IPS DF 6.9 (cell line): ENCODE data around the gene ASAP3.

Source experiments
- DNase-seq: peaks from one replicate; pipeline ENCODE4 v3.0.0-alpha.2; 2013; ENCODE audit warnings: low read depth, low spot score
- H3K27ac ChIP-seq: one replicate; pipeline ENCODE4 v1.5.1; 2013; ENCODE audit warnings: low read length, control low read depth
- H3K27me3 ChIP-seq: 2 replicates; pipeline ENCODE4 v1.6.1; 2013; ENCODE audit warnings: mild to moderate bottlenecking, low read length; ENCODE audit not compliant: control insufficient read depth, insufficient read depth
- H3K36me3 ChIP-seq: 2 replicates; pipeline ENCODE4 v1.6.1; 2013; ENCODE audit warnings: low read length; ENCODE audit not compliant: control insufficient read depth, insufficient read depth
- H3K4me1 ChIP-seq: 2 replicates; pipeline ENCODE4 v1.6.1; 2013; ENCODE audit warnings: low read length; ENCODE audit not compliant: control insufficient read depth, insufficient read depth
- H3K4me3 ChIP-seq: 2 replicates; pipeline ENCODE4 v1.5.1; 2013; ENCODE audit warnings: mild to moderate bottlenecking, low read length
- H3K9me3 ChIP-seq: 2 replicates; pipeline ENCODE4 v1.6.1; 2013; ENCODE audit warnings: low read length, inconsistent platforms; ENCODE audit not compliant: control insufficient read depth, insufficient read depth
- WGBS: extraction: QIAGEN DNeasy Blood & Tissue Kit; methylation state at CpG from one replicate; pipeline ENCODE4 v1.1.7; 2013; ENCODE audit warnings: mixed read lengths, missing lambda C conversion rate; ENCODE audit not compliant: insufficient read length, insufficient coverage; 5-methylcytosine and 5-hydroxymethylcytosine counted together

ASAP3 gene

GRCh38 chr1:23527366-23527765 lies 43.4 kb upstream of the ASAP3 start:
- Histone ChIP-seq H3K27me3 (peaks cover 5% of the 10 kb centered on the region; the same call in 1 of the 2 replicates), H3K27ac (no peak overlapping the region), H3K9me3 (no peaks in the 10 kb centered on the region), H3K36me3 (no peaks in the 10 kb centered on the region), H3K4me1 (peaks cover 6% of the 10 kb centered on the region; the same call in 1 of the 2 replicates), H3K4me3 (no peak overlapping the region)
- WGBS = no CpG with 5 or more reads among the region's 7 CpGs
- no peak for DNase-seq

GRCh38 chr1:23526329-23527041 lies 42.5 kb upstream of the ASAP3 start:
- no peak overlapping the region for H3K4me3 ChIP-seq
- no peak overlapping the region for H3K27ac ChIP-seq

GRCh38 chr1:23525558-23526250 lies 41.7 kb upstream of the ASAP3 start:
- no CpG with 5 or more reads among the region's 5 CpGs for WGBS
- peaks cover 5% of the 10 kb centered on the region; the same call in 1 of the 2 replicates for H3K27me3 ChIP-seq
- H3K9me3 ChIP-seq = no peaks in the 10 kb centered on the region
- H3K4me1 ChIP-seq = peaks cover 4% of the 10 kb centered on the region; the same call in 1 of the 2 replicates
- no peak overlapping the region for H3K27ac ChIP-seq
- no peak for DNase-seq
- no peaks in the 10 kb centered on the region for H3K36me3 ChIP-seq
- H3K4me3 ChIP-seq = no peak overlapping the region

More at GRCh38 chr1:23526329-23527041, 42.5 kb upstream of the ASAP3 start:
- no CpG with 5 or more reads among the region's 8 CpGs for WGBS
- DNase-seq = no peak
- Histone ChIP-seq H3K36me3 (no peaks in the 10 kb centered on the region), H3K9me3 (no peaks in the 10 kb centered on the region), H3K4me1 (peaks cover 6% of the 10 kb centered on the region; the same call in 1 of the 2 replicates), H3K27me3 (peaks cover 5% of the 10 kb centered on the region; the same call in 1 of the 2 replicates)

GRCh38 chr1:23524716-23525401 lies 40.9 kb upstream of the ASAP3 start:
- no CpG with 5 or more reads among the region's 9 CpGs for WGBS
- DNase-seq = no peak
- Histone ChIP-seq H3K27ac (no peak overlapping the region), H3K4me3 (no peak overlapping the region), H3K36me3 (no peaks in the 10 kb centered on the region), H3K27me3 (peaks cover under 1% of the 10 kb centered on the region; the same call in 1 of the 2 replicates), H3K4me1 (peaks cover 2% of the 10 kb centered on the region; the same call in 1 of the 2 replicates), H3K9me3 (no peaks in the 10 kb centered on the region)

- no CpG with 5 or more reads among the region's 3 CpGs for WGBS
- H3K4me3 ChIP-seq = no peak overlapping the region
- no peaks in the 10 kb centered on the region for H3K36me3 ChIP-seq
Observed at GRCh38 chr1:23524163-23524562, 40.2 kb upstream of the ASAP3 start.

GRCh38 chr1:23522244-23522982 lies 38.4 kb upstream of the ASAP3 start:
- Histone ChIP-seq H3K36me3 (peaks cover 4% of the 10 kb centered on the region; the same call in 1 of the 2 replicates), H3K27ac (no peak overlapping the region)

More at GRCh38 chr1:23524163-23524562, 40.2 kb upstream of the ASAP3 start:
- DNase-seq = no peak
- Histone ChIP-seq H3K27me3 (no peaks in the 10 kb centered on the region), H3K4me1 (peaks cover 2% of the 10 kb centered on the region; the same call in 1 of the 2 replicates), H3K9me3 (no peaks in the 10 kb centered on the region), H3K27ac (no peak overlapping the region)

GRCh38 chr1:23521588-23521987 lies 37.6 kb upstream of the ASAP3 start:
- H3K27me3 ChIP-seq = no peaks in the 10 kb centered on the region
- no peak overlapping the region for H3K4me3 ChIP-seq
- WGBS = no CpG with 5 or more reads among the region's 16 CpGs
- H3K4me1 ChIP-seq = peaks cover 2% of the 10 kb centered on the region; the same call in 1 of the 2 replicates
- H3K36me3 ChIP-seq = peaks cover 4% of the 10 kb centered on the region; the same call in 1 of the 2 replicates
- DNase-seq = no peak
- H3K27ac ChIP-seq = no peak overlapping the region
- H3K9me3 ChIP-seq = no peaks in the 10 kb centered on the region

More at GRCh38 chr1:23522244-23522982, 38.4 kb upstream of the ASAP3 start:
- no peaks in the 10 kb centered on the region for H3K27me3 ChIP-seq
- H3K9me3 ChIP-seq = no peaks in the 10 kb centered on the region
- peaks cover 2% of the 10 kb centered on the region; the same call in 1 of the 2 replicates for H3K4me1 ChIP-seq
- DNase-seq = no peak
- no peak overlapping the region for H3K4me3 ChIP-seq
- no CpG with 5 or more reads among the region's 7 CpGs for WGBS

- Histone ChIP-seq H3K9me3 (no peaks in the 10 kb centered on the region), H3K4me1 (no peaks in the 10 kb centered on the region), H3K4me3 (no peak overlapping the region), H3K36me3 (peaks cover 4% of the 10 kb centered on the region; the same call in 1 of the 2 replicates), H3K27me3 (no peaks in the 10 kb centered on the region), H3K27ac (no peak overlapping the region)
- WGBS = no CpG with 5 or more reads among the region's 9 CpGs
- no peak for DNase-seq
Observed at GRCh38 chr1:23517581-23517980, 33.6 kb upstream of the ASAP3 start.

- no peaks in the 10 kb centered on the region for H3K9me3 ChIP-seq
- no peak overlapping the region for H3K27ac ChIP-seq
- H3K27me3 ChIP-seq = no peaks in the 10 kb centered on the region
- no peak overlapping the region for H3K4me3 ChIP-seq
- peaks cover 4% of the 10 kb centered on the region for H3K36me3 ChIP-seq
- no peak for DNase-seq
- H3K4me1 ChIP-seq = no peaks in the 10 kb centered on the region
- no CpG with 5 or more reads among the region's 4 CpGs for WGBS
Observed at GRCh38 chr1:23515905-23516304, 31.9 kb upstream of the ASAP3 start.
